K562 (cell line): ENCODE measurements around the gene SUPT3H. TPM values are rescaled to one million over a fixed set of nuclear protein-coding genes. Genes with fewer than 3 reads are reported as not detected.

Experiments used
- ATF2 ChIP-seq: sonication (generic); formaldehyde crosslinking; IDR thresholded peaks from 2 replicates; pipeline ENCODE4 v1.8.1; 2022; ENCODE audit warnings: missing genetic modification reagents
- ATF3 ChIP-seq, 2 experiments: fragments of 450-650 bp in 1 of 2; sonication (generic) in 1 of 2; formaldehyde crosslinking in 1 of 2; IDR thresholded peaks in 1 of 2; conservative IDR thresholded peaks in 1 of 2; 2 replicates each; pipeline versions ENCODE4 v1.6.1 to v1.8.1; 2016 to 2023; ENCODE audit warnings: mild to moderate bottlenecking in 2 of 2, moderate library complexity in 2 of 2, inconsistent platforms in 1 of 2, missing genetic modification reagents in 1 of 2
- EP400 ChIP-seq: fragments of 450-650 bp; IDR thresholded peaks from 2 replicates; pipeline ENCODE4 v1.6.1; 2017; ENCODE audit warnings: antibody characterized with exemption, mild to moderate bottlenecking, moderate library complexity
- NBN ChIP-seq: fragments of 450-650 bp; IDR thresholded peaks from 2 replicates; pipeline ENCODE4 v1.6.1; 2016; ENCODE audit warnings: low read depth, mild to moderate bottlenecking
- ZFX ChIP-seq: sonication (generic); formaldehyde crosslinking; IDR thresholded peaks from 2 replicates; pipeline ENCODE4 v1.8.0; 2022; ENCODE audit warnings: mild to moderate bottlenecking, missing genetic modification reagents, moderate library complexity
- ZKSCAN1 ChIP-seq: fragments of 150-350 bp; IDR thresholded peaks from 2 replicates; pipeline ENCODE4 v1.6.1; 2016; ENCODE audit warnings: low read depth, low read length
- ZNF609 ChIP-seq: sonication (generic); formaldehyde crosslinking; IDR thresholded peaks from 2 replicates; pipeline ENCODE4 v1.8.1; 2023; ENCODE audit warnings: missing genetic modification reagents, mild to moderate bottlenecking, borderline replicate concordance
- polyA plus RNA-seq, 8 experiments: library from polyadenylated mRNA; depleted of rRNA in 4 of 8; stranded (reverse) in 5 of 8; unstranded in 3 of 8; fragments of >200 nt; fragmentation: Nextera tagmentation in 2 of 8; fragmentation: Illumina TruSeq in 1 of 8; extraction: Ambion mirVana in 2 of 8; extraction: Trizol in 1 of 8; gene quantifications; 2 replicates each; pipeline versions ENCODE4 v1.2.1 to v1.2.3, GENCODE V29; 2011 to 2014; ENCODE audit warnings: inconsistent platforms in 1 of 8, missing spikeins in 1 of 8
- total RNA-seq, 7 experiments: library from RNA; depleted of rRNA in 6 of 7; stranded (reverse); fragments of >200 nt in 6 of 7; fragmentation: Illumina TruSeq in 2 of 7; extraction: Trizol in 2 of 7; gene quantifications; 2 replicates each; pipeline versions ENCODE4 v1.2.1 to v1.2.3, GENCODE V29; 2011 to 2021; ENCODE audit warnings: low replicate concordance in 1 of 7

The SUPT3H gene
- total and polyA plus RNA-seq, 9 of the 15 experiments (the other 6 are each of a cell fraction or from before 2014, with no cell fraction given) = 7.2 to 16.3 (median 11.9) TPM

GRCh38 chr6:44856479-44856878 is 521.3 kb downstream of the SUPT3H start (continued):
- TF ChIP-seq ZNF609 (CRISPR knock-in tag) (no peak), ZKSCAN1 (no peak), EP400 (no peak), NBN (no peak), ZFX (CRISPR knock-in tag) (no peak), ATF3 (IDR thresholded peaks at IDR 0.05) (no peak), ATF3 (CRISPR knock-in tag; conservative IDR thresholded peaks at IDR 0.05) (no peak), ATF2 (CRISPR knock-in tag) (no peak)
